ENCODE results near the gene ZCCHC4.

DNA sequence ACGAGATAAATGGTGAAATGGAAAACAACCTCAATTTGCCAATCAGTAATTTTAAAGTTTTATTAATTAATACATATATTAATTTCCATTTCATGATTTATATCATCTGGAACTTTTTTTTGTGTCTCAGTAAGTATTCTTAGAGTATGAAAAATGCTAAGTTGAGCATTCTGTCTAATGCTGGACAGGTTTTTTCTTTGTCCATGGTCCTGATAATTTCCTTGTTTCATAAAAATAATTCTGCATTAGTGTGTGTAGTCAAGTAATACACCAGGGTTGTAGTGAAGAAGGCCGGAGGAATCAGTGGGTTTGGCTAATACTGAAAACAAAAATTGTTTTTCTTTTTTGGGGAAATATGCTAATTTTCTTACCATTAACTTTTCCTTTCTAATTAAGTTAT, 74.4 kb downstream of the ZCCHC4 start:
- TF ChIP-seq, protein P1, sequence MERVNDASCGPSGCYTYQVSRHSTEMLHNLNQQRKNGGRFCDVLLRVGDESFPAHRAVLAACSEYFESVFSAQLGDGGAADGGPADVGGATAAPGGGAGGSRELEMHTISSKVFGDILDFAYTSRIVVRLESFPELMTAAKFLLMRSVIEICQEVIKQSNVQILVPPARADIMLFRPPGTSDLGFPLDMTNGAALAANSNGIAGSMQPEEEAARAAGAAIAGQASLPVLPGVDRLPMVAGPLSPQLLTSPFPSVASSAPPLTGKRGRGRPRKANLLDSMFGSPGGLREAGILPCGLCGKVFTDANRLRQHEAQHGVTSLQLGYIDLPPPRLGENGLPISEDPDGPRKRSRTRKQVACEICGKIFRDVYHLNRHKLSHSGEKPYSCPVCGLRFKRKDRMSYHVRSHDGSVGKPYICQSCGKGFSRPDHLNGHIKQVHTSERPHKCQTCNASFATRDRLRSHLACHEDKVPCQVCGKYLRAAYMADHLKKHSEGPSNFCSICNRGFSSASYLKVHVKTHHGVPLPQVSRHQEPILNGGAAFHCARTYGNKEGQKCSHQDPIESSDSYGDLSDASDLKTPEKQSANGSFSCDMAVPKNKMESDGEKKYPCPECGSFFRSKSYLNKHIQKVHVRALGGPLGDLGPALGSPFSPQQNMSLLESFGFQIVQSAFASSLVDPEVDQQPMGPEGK (CRISPR knock-in tag; IDR thresholded peaks at IDR 0.05; ENCODE audit: borderline replicate concordance): no peak
- no peak for TF ChIP-seq ZFP3 (CRISPR knock-in tag; IDR thresholded peaks at IDR 0.05)

Measured in SK-N-SH treated with all-trans-retinoic acid at 6 μM for 48 hours (cell line).